ENCODE results near the gene TSPYL2.

DNA sequence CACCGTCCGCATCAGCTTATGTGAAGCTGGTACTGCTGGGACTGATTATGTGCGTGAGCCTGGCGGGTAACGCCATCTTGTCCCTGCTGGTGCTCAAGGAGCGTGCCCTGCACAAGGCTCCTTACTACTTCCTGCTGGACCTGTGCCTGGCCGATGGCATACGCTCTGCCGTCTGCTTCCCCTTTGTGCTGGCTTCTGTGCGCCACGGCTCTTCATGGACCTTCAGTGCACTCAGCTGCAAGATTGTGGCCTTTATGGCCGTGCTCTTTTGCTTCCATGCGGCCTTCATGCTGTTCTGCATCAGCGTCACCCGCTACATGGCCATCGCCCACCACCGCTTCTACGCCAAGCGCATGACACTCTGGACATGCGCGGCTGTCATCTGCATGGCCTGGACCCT lies 5.5 kb upstream of the TSPYL2 start:
- TF ChIP-seq, protein P1, sequence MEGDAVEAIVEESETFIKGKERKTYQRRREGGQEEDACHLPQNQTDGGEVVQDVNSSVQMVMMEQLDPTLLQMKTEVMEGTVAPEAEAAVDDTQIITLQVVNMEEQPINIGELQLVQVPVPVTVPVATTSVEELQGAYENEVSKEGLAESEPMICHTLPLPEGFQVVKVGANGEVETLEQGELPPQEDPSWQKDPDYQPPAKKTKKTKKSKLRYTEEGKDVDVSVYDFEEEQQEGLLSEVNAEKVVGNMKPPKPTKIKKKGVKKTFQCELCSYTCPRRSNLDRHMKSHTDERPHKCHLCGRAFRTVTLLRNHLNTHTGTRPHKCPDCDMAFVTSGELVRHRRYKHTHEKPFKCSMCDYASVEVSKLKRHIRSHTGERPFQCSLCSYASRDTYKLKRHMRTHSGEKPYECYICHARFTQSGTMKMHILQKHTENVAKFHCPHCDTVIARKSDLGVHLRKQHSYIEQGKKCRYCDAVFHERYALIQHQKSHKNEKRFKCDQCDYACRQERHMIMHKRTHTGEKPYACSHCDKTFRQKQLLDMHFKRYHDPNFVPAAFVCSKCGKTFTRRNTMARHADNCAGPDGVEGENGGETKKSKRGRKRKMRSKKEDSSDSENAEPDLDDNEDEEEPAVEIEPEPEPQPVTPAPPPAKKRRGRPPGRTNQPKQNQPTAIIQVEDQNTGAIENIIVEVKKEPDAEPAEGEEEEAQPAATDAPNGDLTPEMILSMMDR (IDR thresholded peaks at IDR 0.05): no peak
- TF ChIP-seq POLR2A (IDR thresholded peaks at IDR 0.05) (no peak), POLR2AphosphoS5 (IDR thresholded peaks at IDR 0.05) (no peak)

All from prostate gland (tissue), 2 donors.